ENCODE results near the gene KRT32.

KRT32 gene

DNA sequence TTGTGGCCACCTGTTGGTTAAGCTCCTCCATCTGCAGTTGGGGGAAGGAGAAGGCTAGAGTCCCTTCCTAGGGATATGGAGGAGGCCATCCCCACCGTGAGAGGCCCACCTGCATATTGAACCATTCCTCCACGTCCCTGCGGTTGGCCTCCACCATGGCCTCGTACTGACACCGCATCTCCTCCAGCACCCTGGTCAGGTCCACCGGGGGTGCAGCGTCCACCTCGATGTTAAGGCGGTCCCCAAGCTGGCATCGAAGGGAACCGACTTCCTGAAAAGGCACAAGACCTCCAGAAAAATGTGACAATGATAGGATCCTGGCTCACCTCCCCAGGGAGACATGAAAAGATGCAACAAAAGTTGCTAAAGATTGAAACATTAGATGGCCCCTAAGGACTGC, 3.0 kb downstream of the KRT32 start:
- peaks cover 4% of the 10 kb centered on the region for H3K4me1 Mint-ChIP-seq
- H3K4me3 Mint-ChIP-seq, result no peak overlapping the region
- H3K36me3 Mint-ChIP-seq (ENCODE audit: low read depth), result no peaks in the 10 kb centered on the region
- no peak for DNase-seq
- no peak overlapping the region for H3K27ac Mint-ChIP-seq
- H3K9me3 Mint-ChIP-seq, result peaks cover 14% of the 10 kb centered on the region
- TF ChIP-seq, protein P1, sequence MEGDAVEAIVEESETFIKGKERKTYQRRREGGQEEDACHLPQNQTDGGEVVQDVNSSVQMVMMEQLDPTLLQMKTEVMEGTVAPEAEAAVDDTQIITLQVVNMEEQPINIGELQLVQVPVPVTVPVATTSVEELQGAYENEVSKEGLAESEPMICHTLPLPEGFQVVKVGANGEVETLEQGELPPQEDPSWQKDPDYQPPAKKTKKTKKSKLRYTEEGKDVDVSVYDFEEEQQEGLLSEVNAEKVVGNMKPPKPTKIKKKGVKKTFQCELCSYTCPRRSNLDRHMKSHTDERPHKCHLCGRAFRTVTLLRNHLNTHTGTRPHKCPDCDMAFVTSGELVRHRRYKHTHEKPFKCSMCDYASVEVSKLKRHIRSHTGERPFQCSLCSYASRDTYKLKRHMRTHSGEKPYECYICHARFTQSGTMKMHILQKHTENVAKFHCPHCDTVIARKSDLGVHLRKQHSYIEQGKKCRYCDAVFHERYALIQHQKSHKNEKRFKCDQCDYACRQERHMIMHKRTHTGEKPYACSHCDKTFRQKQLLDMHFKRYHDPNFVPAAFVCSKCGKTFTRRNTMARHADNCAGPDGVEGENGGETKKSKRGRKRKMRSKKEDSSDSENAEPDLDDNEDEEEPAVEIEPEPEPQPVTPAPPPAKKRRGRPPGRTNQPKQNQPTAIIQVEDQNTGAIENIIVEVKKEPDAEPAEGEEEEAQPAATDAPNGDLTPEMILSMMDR (IDR thresholded peaks at IDR 0.05), result no peak
- H3K27me3 Mint-ChIP-seq (ENCODE audit: low read depth, poor library complexity), result peaks cover 11% of the 10 kb centered on the region

DNA sequence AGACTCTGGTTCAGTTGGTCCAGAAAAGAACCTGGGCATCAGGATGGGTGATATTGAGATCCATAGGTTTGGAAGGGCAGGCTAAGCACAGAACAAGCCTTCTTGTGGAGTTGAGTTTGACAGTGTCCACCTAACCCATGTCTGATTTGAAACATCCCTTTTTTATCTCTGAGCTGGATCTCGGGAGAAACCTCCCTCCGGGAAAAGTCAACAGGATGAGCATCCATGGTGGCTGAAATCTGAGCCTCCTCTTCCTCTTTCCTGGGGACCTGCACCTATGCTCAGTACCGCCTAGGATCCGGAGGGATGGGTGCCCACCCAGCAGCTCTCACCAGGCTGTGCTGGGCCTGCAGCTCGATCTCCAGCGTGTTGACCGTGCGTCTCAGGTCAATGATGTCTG, 3.4 kb downstream of the KRT32 start:
- H3K4me1 Mint-ChIP-seq, result peaks cover 4% of the 10 kb centered on the region
- no peak for DNase-seq
- no peak overlapping the region for H3K4me3 Mint-ChIP-seq
- H3K27ac Mint-ChIP-seq, result no peak overlapping the region
- no peaks in the 10 kb centered on the region for H3K36me3 Mint-ChIP-seq (ENCODE audit: low read depth)
- TF ChIP-seq, protein P1 (IDR thresholded peaks at IDR 0.05), result no peak
- peaks cover 10% of the 10 kb centered on the region for H3K27me3 Mint-ChIP-seq (ENCODE audit: low read depth, poor library complexity)
- H3K9me3 Mint-ChIP-seq, result peaks cover 12% of the 10 kb centered on the region

DNA sequence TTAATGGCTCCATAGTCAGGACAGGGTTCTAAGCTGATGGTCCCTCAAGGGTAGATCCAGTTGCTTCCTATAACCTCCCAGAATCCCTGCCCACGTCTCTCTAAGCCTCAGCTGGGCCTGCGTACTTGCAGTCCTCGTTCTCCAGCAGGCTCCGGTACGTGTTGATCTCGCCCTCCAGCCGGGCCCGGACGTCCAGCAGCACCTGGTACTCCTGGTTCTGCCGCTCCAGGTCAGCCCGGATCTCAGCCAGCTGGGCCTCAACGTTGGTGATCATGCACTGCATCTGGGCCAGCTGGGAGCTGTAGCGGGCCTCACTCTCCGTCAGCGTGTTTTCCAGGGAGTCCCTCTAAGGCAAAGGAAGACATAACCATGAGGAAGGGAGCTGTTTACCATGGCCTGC, 4.5 kb downstream of the KRT32 start:
- no peak overlapping the region for H3K27ac Mint-ChIP-seq
- no peaks in the 10 kb centered on the region for H3K36me3 Mint-ChIP-seq (ENCODE audit: low read depth)
- TF ChIP-seq, protein P1 (IDR thresholded peaks at IDR 0.05), result no peak
- no peak for DNase-seq
- peaks cover 4% of the 10 kb centered on the region for H3K4me1 Mint-ChIP-seq
- H3K4me3 Mint-ChIP-seq, result no peak overlapping the region
- peaks cover 2% of the 10 kb centered on the region for H3K9me3 Mint-ChIP-seq
- peaks cover 16% of the 10 kb centered on the region for H3K27me3 Mint-ChIP-seq (ENCODE audit: low read depth, poor library complexity)

- Mint-ChIP-seq H3K9me3 (no peaks in the 10 kb centered on the region), H3K36me3 (ENCODE audit: low read depth) (no peaks in the 10 kb centered on the region), H3K4me3 (no peak overlapping the region), H3K4me1 (peaks cover 4% of the 10 kb centered on the region), H3K27ac (no peak overlapping the region), H3K27me3 (ENCODE audit: low read depth, poor library complexity) (peaks cover 13% of the 10 kb centered on the region)
- TF ChIP-seq, protein P1 (IDR thresholded peaks at IDR 0.05), result no peak
- no peak for DNase-seq
These were observed 9.5 kb downstream of the KRT32 start for GRCh38 chr17:41457676-41458075.

GRCh38 chr17:41456204-41456603, 11.0 kb downstream of the KRT32 start:
- H3K36me3 Mint-ChIP-seq (ENCODE audit: low read depth), result no peaks in the 10 kb centered on the region
- TF ChIP-seq, protein P1 (IDR thresholded peaks at IDR 0.05), result no peak
- H3K27me3 Mint-ChIP-seq (ENCODE audit: low read depth, poor library complexity), result peaks cover 13% of the 10 kb centered on the region
- DNase-seq, result no peak
- H3K4me3 Mint-ChIP-seq, result no peak overlapping the region
- H3K9me3 Mint-ChIP-seq, result peaks cover 12% of the 10 kb centered on the region
- H3K4me1 Mint-ChIP-seq, result peaks cover 4% of the 10 kb centered on the region
- no peak overlapping the region for H3K27ac Mint-ChIP-seq

- H3K4me3 Mint-ChIP-seq, result no peak overlapping the region
- H3K4me1 Mint-ChIP-seq, result no peaks in the 10 kb centered on the region
- DNase-seq, result no peak
- H3K27me3 Mint-ChIP-seq (ENCODE audit: low read depth, poor library complexity), result peaks cover 9% of the 10 kb centered on the region
- H3K27ac Mint-ChIP-seq, result no peak overlapping the region
- H3K36me3 Mint-ChIP-seq (ENCODE audit: low read depth), result no peaks in the 10 kb centered on the region
- TF ChIP-seq, protein P1 (IDR thresholded peaks at IDR 0.05), result no peak
- H3K9me3 Mint-ChIP-seq, result peaks cover 19% of the 10 kb centered on the region
These were observed 11.9 kb downstream of the KRT32 start for GRCh38 chr17:41455236-41455635.
